OCI-LY3 (cell line): ENCODE measurements around the gene ASB7.

Experiments
- H2AFZ ChIP-seq: fragments of 200-600, 300-600 bp; shearing (Covaris generic); 2 replicates; pipeline ENCODE4 v1.6.0; 2014; ENCODE audit warnings: antibody characterized with exemption, low read depth, low read length
- H3K27ac ChIP-seq: fragments of 200-600, 300-600 bp; sonication (generic); 2 replicates; pipeline ENCODE4 v1.5.1; 2014; ENCODE audit warnings: mild to moderate bottlenecking, low read length, moderate library complexity, mixed read lengths
- H3K27me3 ChIP-seq: fragments of 200-600, 300-600 bp; sonication (generic); 2 replicates; pipeline ENCODE4 v1.6.1; 2014; ENCODE audit warnings: low read depth, low read length, mixed read lengths
- H3K36me3 ChIP-seq: fragments of 200-600, 300-600 bp; sonication (generic); replicated peaks from 2 replicates; pipeline ENCODE3; 2014; ENCODE audit warnings: low read depth, low read length, mixed read lengths
- H3K4me1 ChIP-seq: fragments of 300-600, 200-600 bp; sonication (generic); 2 replicates; pipeline ENCODE4 v1.6.1; 2014; ENCODE audit warnings: low read length, mixed read lengths
- H3K4me2 ChIP-seq: fragments of 200-600, 300-600 bp; sonication (generic); 2 replicates; pipeline ENCODE4 v1.6.1; 2014; ENCODE audit warnings: low read length, mixed read lengths
- H3K4me3 ChIP-seq: fragments of 300-600, 200-600 bp; sonication (generic); 2 replicates; pipeline ENCODE4 v1.5.1; 2014; ENCODE audit warnings: antibody characterized with exemption, mild to moderate bottlenecking, low read length, moderate library complexity
- H3K79me2 ChIP-seq: fragments of 300-600, 200-600 bp; shearing (Covaris generic); 2 replicates; pipeline ENCODE4 v1.6.1; 2014; ENCODE audit warnings: mild to moderate bottlenecking, low read length, mixed read lengths
- H3K9ac ChIP-seq: fragments of 300-600, 200-600 bp; shearing (Covaris generic); 2 replicates; pipeline ENCODE4 v1.6.0; 2014; ENCODE audit warnings: mild to moderate bottlenecking, low read length, moderate library complexity
- H3K9me3 ChIP-seq: fragments of 200-600, 300-600 bp; shearing (Covaris generic); 2 replicates; pipeline ENCODE4 v1.6.1; 2014; ENCODE audit warnings: low read length, mixed read lengths; ENCODE audit not compliant: insufficient read depth
- H4K20me1 ChIP-seq: fragments of 200-600, 300-600 bp; sonication (generic); 2 replicates; pipeline ENCODE4 v1.6.1; 2016; ENCODE audit warnings: low read length, mixed read lengths; ENCODE audit not compliant: insufficient read depth
- EZH2phosphoT487 ChIP-seq: fragments of 200-600 bp; shearing (Covaris generic); IDR thresholded peaks from 2 replicates; pipeline ENCODE4 v1.6.1; 2018; ENCODE audit warnings: antibody characterized with exemption, mixed run types, low read depth
- TF ChIP-seq, protein P1 (sequence below): fragments of 200-600, 300-600 bp; sonication (generic); IDR thresholded peaks from 2 replicates; pipeline ENCODE4 v1.5.1; 2014; ENCODE audit warnings: antibody characterized with exemption, low read length, low read depth

ASB7 gene

DNA sequence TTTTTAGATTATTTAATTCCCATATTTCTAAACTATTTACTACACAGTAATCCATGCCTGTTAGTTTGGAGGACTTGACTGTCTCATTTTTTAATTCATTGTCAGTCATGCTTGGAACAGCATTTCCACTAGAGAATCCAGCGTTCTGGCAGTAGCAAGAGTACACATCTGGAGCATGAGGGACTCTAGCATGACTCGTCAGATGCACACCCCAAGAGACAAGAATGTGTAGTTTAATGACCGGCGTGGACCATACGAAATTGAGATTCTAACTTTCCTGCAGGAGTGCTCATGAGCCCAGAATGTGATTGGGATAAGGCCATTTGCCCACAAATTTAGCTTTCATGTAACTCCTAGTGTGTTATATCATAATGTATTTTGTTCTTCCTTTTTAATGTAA lies 48.9 kb downstream of the ASB7 start:
- no peak for TF ChIP-seq EZH2phosphoT487
- TF ChIP-seq, protein P1, sequence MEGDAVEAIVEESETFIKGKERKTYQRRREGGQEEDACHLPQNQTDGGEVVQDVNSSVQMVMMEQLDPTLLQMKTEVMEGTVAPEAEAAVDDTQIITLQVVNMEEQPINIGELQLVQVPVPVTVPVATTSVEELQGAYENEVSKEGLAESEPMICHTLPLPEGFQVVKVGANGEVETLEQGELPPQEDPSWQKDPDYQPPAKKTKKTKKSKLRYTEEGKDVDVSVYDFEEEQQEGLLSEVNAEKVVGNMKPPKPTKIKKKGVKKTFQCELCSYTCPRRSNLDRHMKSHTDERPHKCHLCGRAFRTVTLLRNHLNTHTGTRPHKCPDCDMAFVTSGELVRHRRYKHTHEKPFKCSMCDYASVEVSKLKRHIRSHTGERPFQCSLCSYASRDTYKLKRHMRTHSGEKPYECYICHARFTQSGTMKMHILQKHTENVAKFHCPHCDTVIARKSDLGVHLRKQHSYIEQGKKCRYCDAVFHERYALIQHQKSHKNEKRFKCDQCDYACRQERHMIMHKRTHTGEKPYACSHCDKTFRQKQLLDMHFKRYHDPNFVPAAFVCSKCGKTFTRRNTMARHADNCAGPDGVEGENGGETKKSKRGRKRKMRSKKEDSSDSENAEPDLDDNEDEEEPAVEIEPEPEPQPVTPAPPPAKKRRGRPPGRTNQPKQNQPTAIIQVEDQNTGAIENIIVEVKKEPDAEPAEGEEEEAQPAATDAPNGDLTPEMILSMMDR: no peak
- Histone ChIP-seq H3K27me3 (no peaks in the 10 kb centered on the region), H3K27ac (no peak overlapping the region)

DNA sequence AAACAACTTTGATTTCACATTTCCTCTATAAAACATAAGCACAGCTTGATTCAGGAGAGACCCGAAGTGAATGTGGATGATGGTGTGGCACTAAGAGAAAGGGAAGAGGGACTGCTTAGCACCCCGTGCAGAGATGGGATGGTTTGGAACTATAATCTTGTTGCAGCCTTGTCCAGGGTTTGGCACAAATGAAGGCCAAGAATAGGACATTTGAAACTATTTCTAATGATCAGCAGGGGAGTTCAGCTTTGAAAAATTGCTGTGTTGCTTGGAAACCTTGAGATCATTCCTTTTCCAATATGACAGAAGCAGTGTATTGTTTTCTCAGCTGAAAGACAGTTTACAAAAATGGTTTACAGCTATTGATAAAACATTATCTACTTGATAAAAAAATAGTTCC lies 49.7 kb downstream of the ASB7 start:
- no peaks in the 10 kb centered on the region; the same call in 1 of the 2 replicates for H3K79me2 ChIP-seq

More for the DNA sequence above, 48.9 kb downstream of the ASB7 start:
- Histone ChIP-seq H3K4me1 (peaks cover 19% of the 10 kb centered on the region), H3K9ac (no peak overlapping the region), H3K4me2 (no peak overlapping the region), H2AFZ (no peak overlapping the region), H3K36me3 (peaks cover 11% of the 10 kb centered on the region), H3K9me3 (no peaks in the 10 kb centered on the region), H3K79me2 (peaks cover 3% of the 10 kb centered on the region), H4K20me1 (peaks cover 6% of the 10 kb centered on the region; the same call in 1 of the 2 replicates), H3K4me3 (no peak overlapping the region)

DNA sequence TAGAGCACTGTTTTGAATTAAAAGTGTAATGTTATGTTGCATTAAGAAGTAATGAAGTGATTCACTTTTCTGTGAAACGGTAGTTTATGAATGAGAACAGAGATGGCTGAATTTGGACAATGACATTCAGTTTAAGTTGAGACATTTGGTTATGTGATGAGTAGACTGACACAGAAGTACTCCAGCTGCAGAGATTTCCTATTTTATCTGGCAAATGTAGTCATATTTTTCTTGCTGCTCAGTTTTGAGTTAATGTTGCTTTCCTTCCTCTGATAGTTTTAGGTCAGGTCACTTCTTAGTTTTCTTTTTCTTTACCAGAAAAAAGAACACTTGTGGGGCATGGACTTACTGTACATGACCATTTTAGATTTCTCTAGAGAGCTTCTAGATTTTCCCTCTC lies 51.2 kb downstream of the ASB7 start:
- Histone ChIP-seq H2AFZ (no peak overlapping the region), H3K79me2 (no peaks in the 10 kb centered on the region; the same call in 1 of the 2 replicates), H3K27me3 (no peaks in the 10 kb centered on the region), H3K4me1 (peaks cover 19% of the 10 kb centered on the region), H3K9ac (no peak overlapping the region), H3K27ac (no peak overlapping the region), H3K36me3 (peaks cover 10% of the 10 kb centered on the region), H3K4me2 (no peak overlapping the region), H3K9me3 (no peaks in the 10 kb centered on the region), H3K4me3 (no peak overlapping the region), H4K20me1 (peaks cover 6% of the 10 kb centered on the region; the same call in 1 of the 2 replicates)
- TF ChIP-seq, protein P1: no peak
- no peak for TF ChIP-seq EZH2phosphoT487

More for the DNA sequence above, 49.7 kb downstream of the ASB7 start:
- TF ChIP-seq EZH2phosphoT487: no peak
- TF ChIP-seq, protein P1: no peak
- no peaks in the 10 kb centered on the region for H3K27me3 ChIP-seq
- H2AFZ ChIP-seq: no peak overlapping the region
- no peak overlapping the region for H3K4me2 ChIP-seq
- peaks cover 19% of the 10 kb centered on the region for H3K4me1 ChIP-seq
- peaks cover 11% of the 10 kb centered on the region for H3K36me3 ChIP-seq
- H3K4me3 ChIP-seq: no peak overlapping the region
- H4K20me1 ChIP-seq: peaks cover 6% of the 10 kb centered on the region; the same call in 1 of the 2 replicates
- H3K9me3 ChIP-seq: no peaks in the 10 kb centered on the region
- H3K27ac ChIP-seq: no peak overlapping the region
- H3K9ac ChIP-seq: no peak overlapping the region

DNA sequence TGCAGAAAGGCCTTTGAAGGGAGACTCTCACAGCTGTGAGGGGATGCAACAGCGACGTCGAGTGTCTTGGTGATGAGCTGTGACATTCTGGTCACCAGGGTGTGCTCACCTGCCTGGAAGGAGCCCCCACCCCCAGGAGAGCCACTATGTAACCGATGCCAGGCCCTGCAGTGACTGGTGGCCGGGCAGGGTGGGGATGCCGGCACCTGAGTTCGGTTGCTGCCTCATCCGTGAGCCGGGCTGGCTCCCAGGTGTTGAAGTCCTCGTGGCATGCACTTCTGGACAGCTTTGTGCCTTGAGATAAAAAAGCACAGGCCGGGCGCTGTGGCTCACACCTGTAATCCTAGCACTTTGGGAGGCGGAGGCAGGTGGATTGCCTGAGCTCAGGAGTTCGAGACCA lies 56.5 kb downstream of the ASB7 start:
- peaks cover 4% of the 10 kb centered on the region; the same call in 1 of the 2 replicates for H3K4me1 ChIP-seq
- H3K4me2 ChIP-seq: no peak overlapping the region
- H3K27me3 ChIP-seq: 0 out of 2 replicates have a peak, but pooled peaks cover 4% of the 10 kb centered on the region
- H3K79me2 ChIP-seq: no peaks in the 10 kb centered on the region
- H3K9me3 ChIP-seq: no peaks in the 10 kb centered on the region
- H3K36me3 ChIP-seq: no peaks in the 10 kb centered on the region
- no peaks in the 10 kb centered on the region for H4K20me1 ChIP-seq
- H3K27ac ChIP-seq: no peak overlapping the region
- no peak for TF ChIP-seq EZH2phosphoT487
- TF ChIP-seq, protein P1: no peak
- H3K9ac ChIP-seq: no peak overlapping the region
- no peak overlapping the region for H2AFZ ChIP-seq
- no peak overlapping the region for H3K4me3 ChIP-seq
